ENCODE measurements around the gene TNFRSF11A.

Gene TNFRSF11A

GRCh38 chr18:62324917-62325805, at the start of gene TNFRSF11A:
Gene TNFRSF11A, plus strand, starts transcription at chr18:62325310. Its CDS starts 43 bp downstream, at chr18:62325353.
- peak; percentile 80 to 83 for DNase-seq

- DNase-seq, result no peak
Measured at GRCh38 chr18:62277045-62277444, 48.1 kb upstream of the TNFRSF11A start.

- no peak for DNase-seq
Measured at GRCh38 chr18:62279561-62279960, 45.5 kb upstream of the TNFRSF11A start.

- no peak for DNase-seq
Measured at GRCh38 chr18:62280058-62280457, 45.1 kb upstream of the TNFRSF11A start.

- no peak for DNase-seq
Measured at GRCh38 chr18:62280786-62281185, 44.3 kb upstream of the TNFRSF11A start.

GRCh38 chr18:62281684-62282083, 43.4 kb upstream of the TNFRSF11A start:
- no peak for DNase-seq

GRCh38 chr18:62282188-62282629, 42.9 kb upstream of the TNFRSF11A start:
- DNase-seq, result no peak

- no peak for DNase-seq
Measured at GRCh38 chr18:62284637-62285036, 40.5 kb upstream of the TNFRSF11A start.

- DNase-seq, result no peak
Measured at GRCh38 chr18:62285281-62285680, 39.8 kb upstream of the TNFRSF11A start.

- no peak for DNase-seq
Measured at GRCh38 chr18:62287781-62288664, 37.1 kb upstream of the TNFRSF11A start.

- DNase-seq, result no peak
Measured at GRCh38 chr18:62288665-62289008, 36.5 kb upstream of the TNFRSF11A start.

GRCh38 chr18:62289047-62289446, 36.1 kb upstream of the TNFRSF11A start:
- DNase-seq, result no peak

GRCh38 chr18:62294073-62294472, 31.0 kb upstream of the TNFRSF11A start:
- DNase-seq, result no peak

- no peak for DNase-seq
Measured at GRCh38 chr18:62300359-62300963, 24.6 kb upstream of the TNFRSF11A start.

- no peak for DNase-seq
Measured at GRCh38 chr18:62301322-62301721, 23.8 kb upstream of the TNFRSF11A start.

GRCh38 chr18:62312851-62313250, 12.3 kb upstream of the TNFRSF11A start:
- no peak for DNase-seq

GRCh38 chr18:62318228-62319180, 6.6 kb upstream of the TNFRSF11A start:
- no peak for DNase-seq

GRCh38 chr18:62321201-62321600, 3.9 kb upstream of the TNFRSF11A start:
- DNase-seq, result no peak

GRCh38 chr18:62323483-62324180, 1.5 kb upstream of the TNFRSF11A start:
- no peak for DNase-seq

- DNase-seq, result no peak
Measured at GRCh38 chr18:62324181-62324828, 805 bp upstream of the TNFRSF11A start.
